HG02798 (cell line): Measurements from ENCODE around the gene GPATCH2.
"Not testable (repeated sequence)": the region's sequence is repeated elsewhere in the genome, so short reads cannot be mapped to it uniquely, and the experiment has no call there.

Experiments
- ATAC-seq: cut with Tn5 transposase; IDR thresholded peaks from one replicate; pipeline ENCODE4 v1.9.1; 2021; ENCODE audit warnings: mild to moderate bottlenecking; ENCODE audit not compliant: unreplicated experiment, poor library complexity

GPATCH2 gene

GRCh38 chr1:217585577-217585976 is 45.3 kb downstream of the GPATCH2 start:
- ATAC-seq, result no peak

- not testable (repeated sequence) for ATAC-seq
Measured at GRCh38 chr1:217584286-217584811, 46.5 kb downstream of the GPATCH2 start.

GRCh38 chr1:217577336-217577735 is 53.6 kb downstream of the GPATCH2 start:
- no peak for ATAC-seq

GRCh38 chr1:217574265-217574949 is 56.5 kb downstream of the GPATCH2 start:
- no peak for ATAC-seq

GRCh38 chr1:217569021-217569420 is 61.9 kb downstream of the GPATCH2 start:
- no peak for ATAC-seq

GRCh38 chr1:217568200-217568599 is 62.7 kb downstream of the GPATCH2 start:
- ATAC-seq, result no peak

- ATAC-seq, result no peak
Measured at GRCh38 chr1:217564833-217565232, 66.1 kb downstream of the GPATCH2 start.

- ATAC-seq, result no peak
Measured at GRCh38 chr1:217564207-217564606, 66.7 kb downstream of the GPATCH2 start.

GRCh38 chr1:217563179-217563578 is 67.7 kb downstream of the GPATCH2 start:
- ATAC-seq, result no peak

GRCh38 chr1:217562229-217562878 is 68.5 kb downstream of the GPATCH2 start:
- ATAC-seq, result no peak

GRCh38 chr1:217561446-217561845 is 69.4 kb downstream of the GPATCH2 start:
- ATAC-seq, result no peak

- ATAC-seq, result no peak
Measured at GRCh38 chr1:217554849-217555248, 76.0 kb downstream of the GPATCH2 start.

- no peak for ATAC-seq
Measured at GRCh38 chr1:217553949-217554509, 76.9 kb downstream of the GPATCH2 start.

- no peak for ATAC-seq
Measured at GRCh38 chr1:217552339-217552951, 78.4 kb downstream of the GPATCH2 start.

GRCh38 chr1:217542837-217543236 is 88.1 kb downstream of the GPATCH2 start:
- ATAC-seq, result peak; percentile 98

- no peak for ATAC-seq
Measured at GRCh38 chr1:217542136-217542777, 88.6 kb downstream of the GPATCH2 start.

GRCh38 chr1:217540321-217540720 is 90.6 kb downstream of the GPATCH2 start:
- ATAC-seq, result no peak

GRCh38 chr1:217539510-217539909 is 91.4 kb downstream of the GPATCH2 start:
- no peak for ATAC-seq

- no peak for ATAC-seq
Measured at GRCh38 chr1:217535601-217536377, 95.1 kb downstream of the GPATCH2 start.

GRCh38 chr1:217534566-217534965 is 96.3 kb downstream of the GPATCH2 start:
- no peak for ATAC-seq
